GM08714 (cell line): ENCODE data around the gene RSRC1.
"Not testable (repeated sequence)": the region's sequence is repeated elsewhere in the genome, so short reads cannot be mapped to it uniquely, and the experiment has no call there.

ENCODE experiments used
- H3K4me3 ChIP-seq: fragments of 200-500 bp; sonication (Bioruptor generic); 2 replicates; pipeline ENCODE4 v1.5.1; 2014; ENCODE audit warnings: mild to moderate bottlenecking, low read length, inconsistent platforms
- ZNF274 ChIP-seq: IDR thresholded peaks from 2 replicates; pipeline ENCODE4 v1.6.1; 2012; ENCODE audit warnings: mild to moderate bottlenecking, low read depth, low read length

The RSRC1 gene

DNA sequence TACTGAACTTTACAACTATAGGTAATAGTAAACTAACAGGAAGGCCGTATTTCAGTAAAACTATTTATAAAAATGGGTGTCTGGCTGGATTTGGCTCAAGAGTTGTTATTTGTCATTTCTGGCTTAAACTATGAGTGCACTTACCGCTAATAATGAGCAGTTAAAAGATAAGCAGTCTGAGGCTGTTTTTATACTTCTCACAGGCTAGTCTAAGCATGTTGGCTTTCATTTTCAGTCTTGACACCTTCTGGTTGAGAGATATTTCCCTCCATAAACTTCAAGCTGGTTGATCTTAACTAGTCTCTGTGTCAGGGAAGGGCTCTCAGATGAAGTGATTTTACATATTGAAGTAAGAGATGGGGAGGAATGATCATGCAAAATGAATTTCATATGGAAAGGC, 96.1 kb downstream of the RSRC1 start:
- TF ChIP-seq ZNF274: no peak
- no peak overlapping the region for H3K4me3 ChIP-seq

DNA sequence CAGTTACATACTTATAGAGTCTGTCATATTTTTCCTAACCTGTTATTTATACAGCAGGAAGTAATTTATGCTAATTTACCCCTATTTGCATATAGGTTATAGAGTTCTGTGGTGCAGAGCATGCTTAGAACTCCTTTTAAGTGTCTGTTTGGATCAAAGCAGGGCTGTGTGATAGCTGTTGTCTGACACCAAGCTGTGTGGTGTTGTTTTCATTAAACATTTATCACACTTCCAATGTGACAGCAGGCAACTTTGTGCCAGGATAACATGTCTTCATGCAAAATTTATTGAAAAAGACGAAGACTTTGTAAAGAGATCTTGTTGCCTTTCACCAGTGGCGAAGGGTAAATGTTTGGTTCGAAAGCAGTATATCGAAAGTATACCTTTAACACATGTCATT, 100.2 kb downstream of the RSRC1 start:
- no peak for TF ChIP-seq ZNF274
- H3K4me3 ChIP-seq: no peak overlapping the region

DNA sequence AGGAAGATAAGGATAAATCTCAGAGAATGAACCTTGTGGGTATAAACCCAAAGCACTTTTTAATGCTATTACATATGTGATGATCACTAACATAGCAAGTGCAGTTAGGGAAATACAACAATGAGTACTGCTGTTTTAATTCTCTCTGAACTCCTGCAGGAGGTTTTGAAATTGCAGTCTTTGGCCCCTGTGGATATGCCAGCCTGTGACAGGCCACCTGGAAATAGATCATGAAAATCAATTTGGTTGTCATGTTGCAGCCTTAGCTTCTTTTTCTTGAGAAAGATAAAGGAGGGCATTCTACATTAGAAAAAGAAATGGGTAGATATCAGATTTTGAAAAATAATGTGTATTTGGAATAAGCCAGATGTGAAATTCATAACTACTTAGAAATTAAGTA, 103.6 kb downstream of the RSRC1 start:
- no peak for TF ChIP-seq ZNF274
- H3K4me3 ChIP-seq: no peak overlapping the region

- H3K4me3 ChIP-seq: no peak overlapping the region
- no peak for TF ChIP-seq ZNF274
These were observed 108.1 kb downstream of the RSRC1 start for GRCh38 chr3:158217992-158218391.

GRCh38 chr3:158220575-158220974, 110.7 kb downstream of the RSRC1 start:
- no peak for TF ChIP-seq ZNF274
- H3K4me3 ChIP-seq: no peak overlapping the region

GRCh38 chr3:158221426-158221825, 111.5 kb downstream of the RSRC1 start:
- no peak for TF ChIP-seq ZNF274
- no peak overlapping the region for H3K4me3 ChIP-seq

- no peak overlapping the region for H3K4me3 ChIP-seq
- TF ChIP-seq ZNF274: no peak
These were observed 116.5 kb downstream of the RSRC1 start for GRCh38 chr3:158226429-158226828.

- H3K4me3 ChIP-seq: not testable (repeated sequence)
These were observed 119.1 kb downstream of the RSRC1 start for GRCh38 chr3:158228942-158229341.

- no peak for TF ChIP-seq ZNF274
These were observed 123.9 kb downstream of the RSRC1 start for GRCh38 chr3:158233791-158234190.

GRCh38 chr3:158244274-158244673, 134.4 kb downstream of the RSRC1 start:
- TF ChIP-seq ZNF274: no peak
- H3K4me3 ChIP-seq: no peak overlapping the region

More at GRCh38 chr3:158233791-158234190, 123.9 kb downstream of the RSRC1 start:
- H3K4me3 ChIP-seq: no peak overlapping the region

DNA sequence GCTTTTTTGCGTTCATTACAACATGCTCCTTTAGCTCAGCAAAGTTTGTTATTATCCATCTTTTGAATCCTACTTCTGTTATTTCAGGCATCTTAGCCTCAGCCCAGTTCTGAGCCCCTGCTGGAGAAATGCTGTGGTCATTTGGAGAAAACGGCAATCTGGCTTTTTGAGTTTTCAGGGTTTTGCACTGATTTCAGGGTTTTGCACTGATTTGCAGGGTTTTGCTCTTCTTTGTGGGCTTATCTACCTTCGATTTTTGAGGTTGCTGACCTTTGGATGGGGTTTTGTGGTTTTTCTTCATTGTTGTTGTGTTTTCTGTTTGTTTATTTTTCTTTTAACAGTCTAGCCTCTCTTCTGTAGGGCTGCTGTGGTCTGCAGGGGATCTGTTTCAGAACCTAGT, 137.4 kb downstream of the RSRC1 start:
- no peak overlapping the region for H3K4me3 ChIP-seq
- TF ChIP-seq ZNF274: no peak

DNA sequence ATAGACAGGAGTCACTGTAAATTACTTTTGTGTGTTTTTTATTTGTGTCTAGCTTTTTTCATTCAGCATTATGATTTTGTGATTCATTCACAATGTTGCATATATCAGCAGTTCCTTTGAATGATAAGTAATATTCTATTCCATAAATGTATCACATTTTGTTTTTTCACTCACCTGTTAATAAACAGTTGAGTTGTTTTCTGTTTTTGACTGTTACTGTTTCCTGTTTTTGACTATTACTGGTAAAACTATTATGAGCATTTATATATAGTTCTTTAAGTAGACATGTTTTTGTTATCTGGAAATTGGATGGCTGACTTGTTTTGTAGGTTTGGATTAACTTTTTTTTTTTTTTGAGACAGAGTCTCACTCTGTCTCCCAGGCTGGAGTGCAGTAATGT, 138.4 kb downstream of the RSRC1 start:
- TF ChIP-seq ZNF274: no peak
- H3K4me3 ChIP-seq: no peak overlapping the region

GRCh38 chr3:158249183-158249582, 139.3 kb downstream of the RSRC1 start:
- TF ChIP-seq ZNF274: no peak
- H3K4me3 ChIP-seq: no peak overlapping the region

DNA sequence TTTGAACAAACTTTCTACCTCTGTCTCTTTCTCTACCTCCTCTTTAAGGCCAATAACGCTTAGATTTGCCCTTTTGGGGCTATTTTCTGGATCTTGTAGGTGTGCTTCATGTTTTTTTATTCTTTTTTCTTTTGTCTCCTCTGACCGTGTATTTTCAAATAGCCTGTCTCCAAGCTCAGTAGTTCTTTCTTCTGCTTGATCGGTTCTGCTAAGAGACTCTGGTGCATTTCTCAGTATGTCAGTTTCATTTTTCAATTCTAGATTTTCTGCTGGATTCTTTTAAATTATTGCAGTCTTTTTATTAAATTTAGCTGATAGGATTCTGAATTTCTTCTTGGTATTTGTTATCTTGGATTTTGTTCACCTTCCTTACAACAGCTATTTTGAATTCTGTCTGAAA, 148.7 kb downstream of the RSRC1 start:
- TF ChIP-seq ZNF274: no peak
- no peak overlapping the region for H3K4me3 ChIP-seq

- no peak overlapping the region for H3K4me3 ChIP-seq
- TF ChIP-seq ZNF274: no peak
These were observed 150.5 kb downstream of the RSRC1 start for GRCh38 chr3:158260392-158260791.

DNA sequence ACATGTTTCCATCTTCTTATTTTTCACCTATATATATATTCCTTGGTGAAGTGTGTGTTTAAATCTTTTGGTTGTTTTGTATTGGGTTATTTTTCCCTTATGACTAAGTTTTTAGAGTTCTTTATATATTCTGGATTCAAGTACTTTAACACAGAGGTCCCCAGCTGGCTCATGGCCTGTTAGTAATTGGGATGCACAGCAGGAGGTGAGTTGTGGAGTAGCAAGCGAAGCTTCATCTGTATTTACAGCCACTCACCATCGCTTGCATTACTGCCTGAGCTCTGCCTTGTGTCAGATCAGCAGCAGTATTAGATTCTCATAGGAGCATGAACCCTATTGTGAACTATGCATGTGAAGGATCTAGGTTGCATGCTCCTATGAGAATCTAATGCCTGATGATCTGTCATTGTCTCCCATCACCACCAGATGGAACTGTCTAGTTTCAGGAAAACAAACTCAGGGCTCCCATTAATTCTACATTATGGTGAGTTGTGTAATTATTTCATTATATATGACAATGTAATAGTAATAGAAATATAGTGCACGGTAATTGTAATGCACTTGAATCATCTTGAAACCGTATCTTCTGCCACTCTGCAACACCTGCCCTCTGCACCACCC, 151.6 kb downstream of the RSRC1 start:
- TF ChIP-seq ZNF274: no peak
- H3K4me3 ChIP-seq: no peak overlapping the region
